NCI-H774 (cell line): ENCODE measurements around the gene CCDC85C.

Source experiments
- DNase-seq: peaks from one replicate; lab custom pipeline; 2025; lab: John Stamatoyannopoulos, UW

Gene CCDC85C

DNA sequence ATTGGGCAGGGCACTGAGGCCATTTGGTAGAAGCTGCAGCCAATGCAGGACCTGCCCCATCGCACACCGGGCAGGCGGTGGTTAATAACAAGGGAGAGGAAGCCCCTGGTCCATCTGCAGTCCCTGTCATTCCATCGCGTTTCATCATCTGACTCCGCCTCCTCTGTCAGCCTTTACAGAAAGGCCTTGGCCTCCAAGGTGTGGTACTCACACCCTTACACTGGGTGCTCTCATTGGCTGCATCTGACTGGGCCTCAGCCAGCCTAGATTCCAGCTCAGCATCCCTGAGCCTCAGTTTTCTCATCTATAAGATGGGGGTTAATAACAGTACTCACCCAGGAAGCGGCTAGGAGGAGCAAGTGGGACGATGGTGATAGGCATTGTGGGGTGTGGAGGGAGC, 26.2 kb upstream of the CCDC85C start:
- no peak for DNase-seq

DNA sequence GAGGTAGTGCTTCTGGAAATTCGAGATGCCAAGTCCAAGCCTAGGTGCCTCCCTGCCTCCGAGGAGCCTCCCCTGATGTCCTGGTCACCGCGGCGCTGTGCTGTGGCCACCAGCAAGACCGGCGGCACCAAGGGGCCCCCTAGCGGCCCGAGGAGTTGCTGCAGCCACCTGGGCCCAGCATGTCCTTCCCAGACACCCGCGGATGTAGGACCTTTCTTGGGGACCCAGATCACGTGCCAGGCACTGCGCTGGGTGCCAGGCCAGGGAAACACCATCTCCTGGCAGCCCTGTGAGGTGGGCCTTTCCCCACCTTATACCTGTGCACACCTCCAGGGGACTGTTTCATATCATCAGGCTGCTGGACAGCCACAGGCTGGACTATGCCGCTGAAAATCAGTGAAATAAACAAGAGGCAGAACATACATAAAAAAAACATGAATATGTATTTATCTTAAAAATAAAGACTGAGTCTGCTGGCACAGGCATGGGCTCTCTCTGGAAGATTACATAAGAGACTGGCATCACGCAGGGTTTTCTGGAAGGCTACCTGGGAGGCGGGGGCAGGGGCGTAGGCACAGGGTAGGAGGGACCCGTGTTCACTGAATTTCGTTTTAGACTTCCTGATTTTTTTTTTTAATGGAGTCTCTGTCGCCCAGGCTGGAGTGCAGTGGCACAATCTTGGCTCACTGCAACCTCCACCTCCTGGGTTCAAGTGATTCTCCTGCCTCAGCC, 25.0 kb upstream of the CCDC85C start:
- peak; percentile 68 for DNase-seq

DNA sequence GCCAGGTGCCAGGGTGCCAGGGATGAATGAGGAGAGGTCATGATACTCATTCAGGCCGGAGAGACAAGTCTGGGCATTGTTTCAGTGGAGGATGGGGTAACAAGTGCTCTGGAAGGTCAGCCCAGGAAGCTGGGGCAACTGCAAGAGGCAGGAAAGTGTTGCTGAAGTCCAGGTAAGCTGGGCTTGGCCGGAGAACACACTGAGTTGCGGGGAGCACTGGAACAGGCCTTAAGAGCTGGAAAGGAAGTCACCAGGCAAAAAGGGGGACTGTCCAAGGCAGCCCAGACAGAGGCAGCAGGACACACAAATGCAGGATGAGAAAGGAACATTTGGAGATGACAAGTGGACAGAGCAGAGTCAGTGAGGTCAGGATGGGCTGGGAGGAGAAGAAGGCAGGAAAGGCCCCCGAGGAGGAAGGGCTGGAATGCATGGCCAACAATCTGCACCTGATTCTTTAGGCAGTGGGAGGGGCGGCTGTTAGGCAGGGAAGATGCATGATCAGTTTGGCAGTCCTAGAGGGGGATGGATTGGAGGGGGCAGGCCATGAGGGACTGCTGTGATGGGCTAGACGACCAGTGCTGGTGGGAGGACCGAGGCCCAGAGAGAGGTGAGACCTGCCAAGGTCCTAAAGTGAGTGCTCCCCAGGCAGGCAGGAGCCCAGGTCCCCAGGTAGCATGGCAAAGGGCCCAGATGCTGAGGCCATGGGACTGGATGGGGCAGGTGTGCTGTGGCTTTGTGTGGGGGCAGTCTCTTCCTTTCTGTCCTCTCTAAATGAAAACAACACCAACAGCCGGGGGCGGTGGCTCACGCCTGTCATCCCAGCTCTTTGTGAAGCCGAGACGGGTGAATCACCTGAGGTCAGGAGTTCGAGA, 23.7 kb upstream of the CCDC85C start:
- DNase-seq = no peak

DNA sequence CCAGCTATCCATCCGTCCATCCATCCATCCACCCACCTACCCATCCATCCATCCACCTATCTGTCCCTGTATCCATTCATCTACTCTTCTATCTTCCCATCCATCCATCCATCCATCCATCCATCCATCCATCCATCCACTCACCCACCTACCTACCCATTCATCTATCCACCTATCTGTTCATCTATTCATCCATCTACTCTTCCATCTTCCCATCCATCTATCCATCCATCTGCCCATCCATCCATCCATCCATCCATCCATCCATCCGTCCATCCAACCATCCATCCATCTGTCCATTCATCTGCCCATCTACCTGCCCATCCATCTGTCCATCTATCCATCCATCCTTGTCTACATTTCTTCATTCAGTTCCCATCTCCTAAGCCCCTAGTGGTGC, 23.1 kb upstream of the CCDC85C start:
- no peak for DNase-seq

DNA sequence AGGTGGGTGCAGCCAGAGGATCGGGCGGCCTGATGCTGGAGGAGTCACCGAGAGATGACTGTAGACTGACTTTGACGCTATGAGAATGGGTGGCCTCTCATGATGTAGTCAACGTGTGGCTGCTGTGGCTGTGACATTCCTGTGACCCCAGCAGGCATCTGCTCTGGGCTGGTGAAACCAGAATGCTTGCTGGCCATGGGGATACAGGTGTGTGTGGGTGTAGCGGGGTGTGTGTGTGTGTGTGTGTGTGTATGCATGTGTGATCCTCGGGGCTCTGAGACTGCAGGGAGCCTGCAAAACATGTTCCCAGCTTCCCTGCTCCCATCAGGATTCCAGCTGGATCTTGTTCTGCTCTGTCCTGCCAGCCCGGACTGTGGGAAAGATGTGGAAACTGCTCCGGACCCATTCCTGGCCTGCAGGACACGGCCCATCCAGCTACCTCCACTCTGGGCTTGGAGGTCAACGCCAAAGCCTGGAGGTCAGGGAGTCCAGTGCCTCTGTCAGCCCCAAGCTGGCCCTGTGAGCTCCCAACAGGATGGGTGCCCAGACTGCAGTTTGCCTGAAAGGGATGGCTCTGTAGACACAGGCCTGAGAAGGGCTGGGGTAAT, 22.1 kb upstream of the CCDC85C start:
- DNase-seq = no peak

DNA sequence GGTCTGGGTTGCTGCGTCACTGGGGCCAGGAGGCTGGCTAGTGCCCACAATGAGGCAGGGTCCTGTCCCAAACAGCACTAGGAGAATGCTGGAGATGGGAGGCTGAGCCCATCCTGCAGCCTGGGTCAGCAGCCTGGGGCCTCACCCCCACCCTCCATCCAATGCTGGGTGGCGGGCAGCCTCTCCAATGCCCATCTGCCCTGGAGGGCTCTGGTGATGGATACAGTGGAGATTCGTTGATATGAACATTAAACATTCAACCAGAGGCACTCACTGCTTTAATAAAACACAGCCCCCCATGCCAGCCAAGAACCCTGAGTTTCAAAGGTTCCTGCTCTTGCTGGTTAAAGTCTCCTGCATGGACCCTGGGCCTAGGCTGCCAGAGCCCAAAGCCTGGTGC, 21.5 kb upstream of the CCDC85C start:
- DNase-seq = no peak

DNA sequence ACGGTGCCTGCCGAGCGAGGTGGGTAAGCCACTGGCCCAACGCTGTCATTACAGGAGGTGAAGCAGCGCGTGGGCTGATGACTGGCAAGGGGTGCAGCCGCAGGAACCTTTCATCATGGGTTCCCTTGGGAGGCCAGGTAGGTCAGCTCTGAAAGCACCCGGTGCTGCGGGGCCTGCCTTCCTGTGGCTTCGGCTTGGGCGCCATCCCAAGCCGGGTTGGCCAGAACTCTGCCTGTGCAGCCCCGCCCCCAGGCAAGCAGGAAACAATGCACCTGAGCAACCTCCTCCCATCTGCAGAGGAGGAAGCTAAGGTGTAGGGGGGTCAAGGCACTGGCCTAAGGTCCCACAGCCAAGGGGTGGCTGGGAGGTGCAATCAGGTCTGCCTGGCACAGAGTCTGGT, 21.0 kb upstream of the CCDC85C start:
- DNase-seq = no peak

DNA sequence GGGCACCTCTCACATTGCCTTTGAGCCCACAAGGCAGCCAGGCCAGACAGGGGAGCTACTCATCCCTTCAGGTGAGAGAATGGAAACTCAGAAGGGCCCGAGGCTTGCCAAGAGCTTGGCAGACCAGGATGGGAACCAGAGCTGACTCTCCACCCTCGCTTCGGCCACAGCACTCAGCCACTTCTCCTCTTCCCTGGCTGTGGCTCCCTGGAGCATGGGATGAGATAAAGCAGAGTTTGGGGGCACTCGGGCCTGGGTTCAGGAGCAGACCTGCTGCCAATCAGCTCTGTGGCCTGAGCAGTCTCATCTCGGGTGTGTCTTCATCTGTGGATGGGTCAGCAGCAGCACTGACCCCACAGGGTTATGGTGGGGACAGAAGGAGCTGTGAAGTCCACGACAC, 20.0 kb upstream of the CCDC85C start:
- no peak for DNase-seq

DNA sequence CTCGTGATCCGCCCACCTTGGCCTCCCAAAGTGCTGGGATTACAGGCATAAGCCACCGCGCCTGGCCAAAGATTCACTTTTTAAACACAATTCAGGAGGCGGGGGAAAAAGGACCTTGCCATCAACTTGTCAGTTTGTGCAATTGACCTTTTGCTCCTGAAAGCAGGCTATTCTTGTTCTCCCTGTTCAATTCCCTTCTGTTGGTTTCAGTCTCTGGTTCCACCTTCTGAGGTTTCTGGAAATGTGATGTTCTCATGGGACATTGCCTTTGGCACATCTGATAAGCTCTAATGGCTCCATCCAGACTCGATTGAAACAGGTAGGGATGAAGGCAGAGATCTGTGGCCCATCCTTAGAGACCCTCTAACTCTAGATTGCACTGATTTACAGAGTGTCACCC, 17.9 kb upstream of the CCDC85C start:
- DNase-seq = no peak

DNA sequence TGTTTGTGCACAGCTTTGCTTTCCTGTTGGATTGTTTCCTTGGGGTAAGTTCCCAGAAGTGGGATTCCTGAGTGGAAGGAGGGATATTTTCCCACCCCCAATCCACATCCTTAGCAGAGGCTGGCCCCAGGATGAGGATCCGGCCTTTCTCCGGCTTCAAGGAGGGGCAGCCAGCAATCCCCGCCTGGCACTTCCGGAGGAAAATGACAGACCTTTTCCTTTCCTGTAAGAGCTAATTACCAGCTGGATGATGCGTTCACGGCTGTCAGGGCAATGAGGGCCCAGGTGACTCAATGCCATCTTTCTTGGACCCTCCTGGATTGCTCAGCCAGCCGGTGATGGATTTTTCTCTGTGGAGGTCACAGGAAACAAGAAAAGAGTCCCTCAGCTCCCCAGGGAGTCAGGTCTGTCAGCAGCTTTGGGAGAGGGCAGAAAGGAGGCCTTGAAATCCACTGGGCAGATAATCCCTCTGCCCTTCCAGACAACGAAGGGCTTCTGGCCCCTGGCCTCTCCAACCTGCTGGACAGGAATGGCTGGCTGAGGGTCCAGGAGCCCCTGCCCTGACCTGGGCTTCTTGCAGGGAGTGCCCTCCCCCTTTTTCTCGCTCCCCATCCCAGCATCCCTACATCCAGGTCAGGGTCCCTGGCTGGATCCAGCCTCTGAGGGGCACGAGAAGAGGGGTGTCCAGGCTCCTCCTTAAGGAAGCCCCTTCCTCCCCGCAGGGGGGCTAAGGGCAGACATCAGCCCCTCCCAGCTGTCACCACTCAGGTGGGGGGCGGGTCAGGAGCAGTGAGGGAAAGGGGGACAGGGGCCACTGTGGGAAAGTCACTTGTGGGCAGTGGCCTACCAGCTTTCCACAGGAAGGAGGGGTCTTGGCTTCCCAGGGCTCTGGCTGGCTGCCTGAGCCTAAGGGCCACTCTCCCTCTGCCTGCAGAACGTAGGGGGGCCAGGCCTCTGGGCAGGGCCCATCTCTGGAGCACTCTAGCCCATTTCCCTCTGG, 16.1 kb upstream of the CCDC85C start:
- DNase-seq = no peak

DNA sequence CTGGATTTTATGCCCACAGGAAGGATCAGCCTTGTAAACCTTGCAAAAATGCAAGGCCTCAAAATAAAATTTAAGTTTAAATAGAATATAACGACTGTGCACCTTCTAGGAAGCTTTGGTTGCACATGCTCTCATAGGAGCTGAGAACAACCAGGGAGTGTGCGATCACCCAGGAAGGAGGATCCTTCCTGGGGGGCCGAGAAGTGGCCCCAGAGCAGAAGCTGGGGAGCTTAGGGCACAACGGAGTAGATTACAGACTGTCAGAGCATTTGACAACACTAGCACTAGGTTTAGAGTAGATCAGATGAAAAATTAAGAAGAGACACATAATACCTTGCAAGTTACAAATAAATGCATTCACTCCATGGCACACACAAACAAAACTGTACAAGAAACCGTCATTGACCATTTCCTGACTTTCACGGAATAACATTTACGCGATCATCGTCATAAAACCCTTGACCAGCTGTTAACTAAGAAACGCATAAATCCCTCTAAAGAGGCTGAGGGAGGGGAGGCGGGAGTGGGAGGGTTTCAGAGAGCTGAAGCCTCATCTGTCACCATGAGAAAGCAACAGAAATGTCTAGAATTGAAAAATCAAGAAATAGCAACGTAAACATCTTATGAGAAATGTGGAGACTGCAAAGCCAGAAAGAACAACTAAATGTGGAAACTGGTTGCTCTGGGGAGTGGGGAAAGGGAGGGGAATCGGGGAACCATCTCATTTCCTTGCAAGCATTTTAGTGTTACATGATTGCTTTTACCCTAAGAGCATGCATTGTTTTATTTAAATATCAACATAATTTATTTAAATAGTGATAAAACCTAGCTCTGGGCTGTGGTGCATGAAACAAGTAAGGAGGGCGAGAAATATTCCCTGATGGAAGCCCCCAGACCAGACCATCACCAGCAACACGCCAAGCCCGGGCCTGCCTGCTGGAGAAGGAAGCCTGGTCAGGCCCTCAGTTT, 13.1 kb upstream of the CCDC85C start:
- DNase-seq = no peak

DNA sequence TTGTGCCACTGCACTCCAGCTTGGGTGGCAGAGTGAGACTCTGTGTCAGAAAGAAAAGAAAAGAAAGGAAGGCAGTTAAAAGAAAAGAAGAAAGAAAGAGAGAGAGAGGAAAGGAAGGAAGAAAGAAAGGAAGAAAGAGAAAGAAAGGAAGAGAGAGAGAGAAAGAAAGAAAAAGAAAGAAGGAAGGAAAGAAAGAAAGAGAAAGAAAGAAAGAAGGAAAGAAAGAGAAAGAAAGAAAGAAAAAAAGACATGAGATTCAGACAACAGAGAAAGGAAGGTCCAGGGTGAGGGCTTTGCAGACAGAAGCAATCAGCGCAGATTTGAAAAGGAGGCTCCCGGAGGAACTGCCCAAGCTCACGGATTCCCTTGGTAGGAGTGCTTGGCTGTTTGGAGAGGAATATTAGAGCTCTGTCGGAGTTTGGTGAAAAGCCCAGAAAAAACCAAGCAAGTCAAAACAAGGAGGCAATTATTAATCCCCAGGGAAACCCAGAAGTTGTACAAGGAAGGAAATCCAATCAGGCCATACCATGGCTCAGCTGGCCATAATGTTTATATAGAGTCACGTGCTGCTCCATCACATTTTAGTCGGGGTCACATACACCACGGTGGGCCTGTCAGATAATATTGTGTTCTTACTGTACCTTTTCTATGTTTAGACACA, 11.6 kb upstream of the CCDC85C start:
- DNase-seq = no peak

DNA sequence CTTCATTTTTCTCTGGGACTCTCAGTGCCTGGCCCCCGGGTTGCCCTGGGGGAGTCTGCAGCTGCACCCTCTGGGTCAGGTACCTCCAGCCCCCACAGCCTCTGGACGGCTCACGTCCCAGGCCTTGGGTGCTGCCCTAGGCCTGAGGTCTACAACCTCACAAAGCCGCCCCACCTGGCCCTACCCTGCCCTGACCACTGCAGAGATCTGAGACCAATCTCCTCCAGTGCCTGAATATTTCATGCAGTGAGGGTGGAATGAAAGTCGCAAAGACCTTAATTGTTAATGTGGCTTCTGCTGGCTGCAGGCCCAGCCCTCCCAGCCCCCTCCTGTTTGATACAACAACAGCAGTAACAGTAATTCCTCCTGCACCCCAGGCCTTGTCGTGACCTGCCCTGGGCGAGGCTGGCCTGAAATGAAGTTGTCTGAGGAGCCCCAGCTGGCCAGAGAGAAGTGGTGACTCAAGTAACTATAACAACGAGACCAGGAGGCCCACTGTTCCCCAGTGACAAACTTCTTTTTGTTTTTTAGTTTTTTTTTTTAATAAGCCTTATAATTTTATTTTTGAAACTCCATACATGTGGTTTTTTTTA, 8.8 kb upstream of the CCDC85C start:
- DNase-seq = no peak

DNA sequence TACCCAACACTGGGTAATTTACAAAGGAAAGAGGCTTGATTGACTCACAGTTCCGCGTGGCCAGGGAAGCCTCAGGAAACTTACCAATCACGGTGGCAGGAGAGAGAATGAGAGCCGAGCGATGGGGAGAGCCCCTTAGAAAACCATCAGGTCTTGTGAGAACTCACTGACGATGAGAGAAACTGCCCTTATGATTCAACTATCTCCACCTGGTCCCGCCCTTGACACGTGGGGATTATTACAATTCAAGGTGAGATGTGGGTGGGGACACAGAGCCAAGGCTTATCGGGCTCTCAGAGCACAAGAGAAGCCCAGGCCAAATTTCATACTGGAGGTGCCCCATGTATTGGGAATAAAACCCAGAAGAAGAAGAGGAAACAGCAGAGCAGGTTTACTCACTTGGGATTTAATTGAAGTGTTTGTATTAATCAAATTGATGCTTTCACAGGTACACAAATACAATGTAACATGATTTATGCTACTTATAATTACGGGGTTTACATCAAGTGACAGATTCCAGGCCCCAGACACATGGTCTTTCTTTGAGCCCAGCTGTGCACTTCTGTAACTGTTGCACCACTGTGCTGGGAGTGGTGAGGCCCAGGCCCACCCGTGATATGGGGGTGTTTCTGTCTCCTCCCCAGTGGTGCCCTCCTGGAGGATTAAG, 8.2 kb upstream of the CCDC85C start:
- peak; percentile 5 for DNase-seq

DNA sequence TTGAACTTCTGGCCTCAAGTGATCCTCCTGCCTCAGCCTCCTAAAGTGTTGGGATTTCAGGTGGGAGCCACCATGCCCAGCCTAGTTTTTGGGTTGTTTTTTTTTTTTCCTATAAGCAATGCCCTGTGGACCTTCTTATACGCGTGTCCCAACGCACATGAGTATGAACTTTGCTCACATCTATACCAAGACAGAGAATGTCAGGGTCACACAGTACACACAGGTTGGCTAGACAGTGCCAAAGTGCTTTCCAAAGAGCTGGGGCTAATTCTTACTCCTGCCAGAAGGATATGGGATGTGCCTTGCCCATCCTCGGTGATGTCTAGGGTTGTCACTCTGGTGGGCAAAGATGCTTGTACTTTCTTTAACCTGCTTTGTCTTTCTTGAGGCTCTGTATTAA, 7.6 kb upstream of the CCDC85C start:
- DNase-seq = no peak

DNA sequence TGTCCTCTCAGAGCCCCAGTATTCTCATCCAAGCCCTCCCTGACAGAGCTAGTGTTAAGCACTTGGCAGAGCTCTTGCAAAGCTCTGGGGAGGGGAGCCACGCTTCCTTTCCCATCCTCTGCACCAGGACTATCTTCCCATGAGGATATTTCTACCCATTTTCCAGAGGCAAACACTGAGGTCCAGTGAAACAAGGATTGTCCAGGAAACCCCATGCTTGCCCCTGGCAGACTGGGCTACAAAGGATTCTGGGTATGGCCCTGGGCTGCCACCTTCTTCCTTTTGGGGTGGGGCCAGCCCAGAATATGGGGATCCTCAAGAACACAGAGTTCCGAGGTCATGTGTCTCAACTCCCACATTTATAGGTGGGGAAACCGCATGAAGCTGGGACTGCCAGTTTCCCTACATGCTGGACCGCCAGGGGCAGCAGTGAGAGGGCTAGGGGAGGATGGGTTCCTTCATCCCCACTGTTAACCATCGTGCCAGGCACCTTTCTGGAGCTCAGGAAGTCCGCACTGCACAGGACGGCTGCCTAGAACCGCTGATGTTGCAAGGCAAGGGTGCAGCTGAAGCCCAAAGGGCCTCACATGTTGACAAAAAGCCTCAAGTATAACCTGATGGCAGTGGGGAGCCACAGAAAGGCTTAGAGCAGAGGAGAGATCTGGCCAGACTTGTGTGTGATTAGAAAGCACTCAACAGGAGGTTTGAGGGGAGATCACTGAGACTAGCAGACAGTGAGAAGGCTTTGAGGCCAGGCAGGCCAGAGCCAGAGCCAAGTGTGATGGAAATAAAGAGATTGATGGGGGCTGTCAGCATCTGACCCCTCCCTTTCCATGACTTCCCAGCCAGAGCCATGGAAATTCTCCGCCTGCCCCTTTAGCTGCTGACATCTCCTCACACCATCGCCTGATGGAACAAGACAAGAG, 5.5 kb upstream of the CCDC85C start:
- DNase-seq = no peak

DNA sequence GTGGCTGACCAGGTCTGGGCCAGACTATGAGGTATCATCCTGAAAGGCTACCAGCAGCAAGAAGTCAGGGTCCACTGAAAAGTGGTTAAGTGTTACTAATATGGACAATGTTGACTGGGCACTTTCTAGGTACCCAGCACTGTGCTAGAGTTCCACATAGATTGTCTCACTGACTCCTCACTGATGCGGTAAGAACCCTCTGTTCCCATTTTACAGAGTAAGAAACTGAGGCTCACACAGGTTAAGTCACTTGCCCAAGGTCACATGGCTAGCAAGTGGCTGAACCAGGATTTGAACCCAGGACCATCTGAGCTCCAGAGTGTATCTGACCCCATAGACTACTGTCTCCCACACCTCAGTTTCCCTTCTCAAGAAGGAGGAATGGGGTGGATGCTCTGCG, 4.6 kb upstream of the CCDC85C start:
- no peak for DNase-seq

DNA sequence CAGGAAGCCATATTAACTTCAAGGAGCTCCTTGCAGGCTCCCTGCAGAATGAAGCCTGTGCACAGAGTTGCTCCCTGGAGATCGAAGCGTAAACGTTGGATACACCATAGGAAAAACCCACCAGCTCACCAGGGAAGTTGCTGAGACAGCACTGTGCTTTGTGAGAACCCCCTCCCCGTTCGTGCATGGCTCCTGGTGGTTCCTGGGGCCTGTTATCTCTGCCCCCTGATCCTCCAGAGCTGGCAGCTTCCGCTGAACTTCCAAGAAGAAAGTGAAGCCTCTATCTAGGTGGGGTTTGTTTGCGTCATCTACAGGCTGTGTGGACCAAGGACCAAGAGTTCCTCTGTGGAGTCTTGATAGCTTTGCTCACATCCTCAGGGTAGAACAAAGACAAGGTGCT, 2.4 kb upstream of the CCDC85C start:
- DNase-seq = no peak
